NB4 (cell line): ENCODE data around the gene DPH2.
A peak's percentile ranks its signal among the peaks of the same experiment; 100 is the strongest.

ENCODE experiments used
- DNase-seq: peaks from one replicate; pipeline ENCODE4 v3.0.0; 2010; ENCODE audit warnings: low read depth
- H3K4me3 ChIP-seq: one replicate; pipeline ENCODE4 v1.5.1; 2011; ENCODE audit warnings: mild to moderate bottlenecking, low read depth, low read length, moderate library complexity
- CTCF ChIP-seq: IDR thresholded peaks from one replicate; pipeline ENCODE4 v1.5.1; 2012; ENCODE audit warnings: low read depth, low read length
- MAX ChIP-seq: IDR thresholded peaks from 2 replicates; pipeline ENCODE4 v1.6.1; 2011; ENCODE audit warnings: low read depth, low read length
- MYC ChIP-seq: IDR thresholded peaks from 2 replicates; pipeline ENCODE4 v1.6.1; 2011; ENCODE audit warnings: low read depth, low read length
- POLR2A ChIP-seq: IDR thresholded peaks from 2 replicates; pipeline ENCODE4 v1.6.1; 2011; ENCODE audit warnings: mild to moderate bottlenecking; ENCODE audit not compliant: insufficient read length; ENCODE audit errors: extremely low read depth

The DPH2 gene

GRCh38 chr1:43961692-43962091 lies 8.1 kb upstream of the DPH2 start:
- TF ChIP-seq MYC (no peak), CTCF (no peak), MAX (no peak), POLR2A (no peak)
- no peak for DNase-seq
- H3K4me3 ChIP-seq, result no peak overlapping the region

GRCh38 chr1:43962324-43962723 lies 7.5 kb upstream of the DPH2 start:
- no peak for DNase-seq
- H3K4me3 ChIP-seq, result no peak overlapping the region
- TF ChIP-seq MAX (no peak), MYC (no peak), POLR2A (no peak), CTCF (no peak)

- DNase-seq, result peak; percentile 64
- no peak overlapping the region for H3K4me3 ChIP-seq
- no peak for TF ChIP-seq POLR2A
- no peak for TF ChIP-seq CTCF
- no peak for TF ChIP-seq MAX
- no peak for TF ChIP-seq MYC
These were observed 6.8 kb upstream of the DPH2 start for GRCh38 chr1:43963006-43963405.

DNA sequence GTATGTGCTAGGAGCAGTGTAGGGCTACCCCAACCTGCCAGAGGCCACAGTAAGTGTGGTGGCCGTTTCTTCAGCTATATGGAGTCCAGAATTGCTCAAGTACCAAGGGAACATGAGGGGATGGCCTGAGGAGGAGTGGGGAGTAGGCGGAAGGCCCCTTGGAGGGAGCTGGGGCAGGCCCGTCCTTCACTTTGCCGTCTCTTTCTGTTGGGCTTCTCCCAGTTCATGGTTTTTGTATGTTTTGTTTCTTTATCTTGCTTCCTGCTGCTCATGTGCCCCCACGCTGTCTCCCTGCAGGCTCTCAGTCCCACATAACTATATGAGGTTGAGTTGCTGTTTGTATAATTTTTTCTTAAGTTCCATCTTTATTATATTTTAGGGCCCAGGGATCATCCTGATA lies 5.9 kb upstream of the DPH2 start:
- TF ChIP-seq MYC (no peak), MAX (no peak), CTCF (no peak), POLR2A (no peak)
- peak; percentile 52 for DNase-seq
- no peak overlapping the region for H3K4me3 ChIP-seq

DNA sequence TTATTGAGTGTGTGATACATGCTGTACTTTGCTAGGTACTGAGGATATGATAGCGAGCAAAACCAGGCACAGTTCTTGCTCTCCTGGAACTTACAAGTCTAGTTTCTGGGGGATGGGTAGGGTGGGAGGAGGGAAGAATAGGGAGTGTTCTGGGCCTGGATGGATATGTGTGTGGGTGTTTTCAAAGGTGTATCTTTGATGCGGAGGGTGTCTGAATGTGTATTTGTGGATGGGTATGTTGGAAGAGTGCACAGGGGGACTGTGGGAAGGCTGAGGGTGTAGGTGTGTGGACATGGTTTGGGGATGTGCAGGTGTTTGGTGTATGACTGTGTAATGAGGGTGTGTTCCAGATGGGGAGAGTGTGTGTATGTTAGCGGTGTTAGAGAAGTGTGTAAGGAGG lies 4.5 kb upstream of the DPH2 start:
- H3K4me3 ChIP-seq, result no peak overlapping the region
- DNase-seq, result no peak
- no peak for TF ChIP-seq MYC
- no peak for TF ChIP-seq CTCF
- TF ChIP-seq MAX, result no peak
- no peak for TF ChIP-seq POLR2A
